GM19240 (cell line): ENCODE data around the gene NOX3.

Experiments used
- DNase-seq: peaks from one replicate; pipeline ENCODE4 v3.0.0; 2011; ENCODE audit warnings: low spot score; ENCODE audit not compliant: insufficient read length

Gene NOX3

DNA sequence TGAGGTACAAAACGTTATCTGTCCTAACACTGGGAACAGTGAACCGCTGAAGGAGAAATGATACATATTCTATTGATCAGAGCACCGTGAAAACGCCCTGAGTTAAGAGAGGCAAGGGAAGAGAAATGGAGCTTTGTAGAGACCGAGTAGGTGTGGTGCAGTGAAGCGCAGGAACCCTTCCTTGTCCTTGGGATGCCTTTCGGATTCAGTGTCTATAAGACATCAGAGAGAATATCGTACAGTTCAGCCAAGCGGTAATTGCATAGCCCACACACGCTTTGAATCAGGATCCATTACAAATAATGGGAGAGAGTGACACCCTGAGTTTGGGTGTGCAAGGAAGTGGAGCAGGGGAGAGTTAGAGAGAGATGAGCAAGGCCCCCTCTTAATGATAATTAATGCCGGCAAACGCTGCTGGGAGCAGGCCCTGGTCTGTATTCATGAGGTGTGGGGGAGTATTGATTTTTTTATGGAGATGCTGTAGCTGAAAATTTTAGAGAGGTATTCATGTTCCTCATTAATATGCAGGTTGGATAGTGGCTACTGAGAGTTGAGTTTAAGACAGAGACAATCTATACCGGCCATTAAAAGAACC is 20.7 kb downstream of the NOX3 start:
- no peak for DNase-seq

DNA sequence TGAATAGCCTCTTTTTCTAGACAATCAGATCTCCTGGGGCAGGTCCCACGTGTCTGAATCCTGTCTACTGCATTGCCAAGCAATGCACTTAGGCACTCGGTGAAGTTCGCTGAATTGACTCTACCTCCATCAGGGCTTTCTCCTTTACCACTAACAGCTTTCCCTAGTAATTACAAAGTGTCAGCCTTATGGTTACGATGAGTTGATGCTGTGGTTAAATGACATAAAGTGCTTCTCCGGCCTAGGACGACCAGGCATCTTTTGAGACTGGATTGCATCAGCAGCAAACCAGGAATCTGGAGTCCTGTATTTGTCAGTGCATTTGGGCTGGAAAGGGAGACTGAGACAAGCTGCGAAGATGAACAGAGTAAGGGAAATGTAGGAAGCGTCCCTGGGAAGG is 21.5 kb downstream of the NOX3 start:
- DNase-seq: no peak

DNA sequence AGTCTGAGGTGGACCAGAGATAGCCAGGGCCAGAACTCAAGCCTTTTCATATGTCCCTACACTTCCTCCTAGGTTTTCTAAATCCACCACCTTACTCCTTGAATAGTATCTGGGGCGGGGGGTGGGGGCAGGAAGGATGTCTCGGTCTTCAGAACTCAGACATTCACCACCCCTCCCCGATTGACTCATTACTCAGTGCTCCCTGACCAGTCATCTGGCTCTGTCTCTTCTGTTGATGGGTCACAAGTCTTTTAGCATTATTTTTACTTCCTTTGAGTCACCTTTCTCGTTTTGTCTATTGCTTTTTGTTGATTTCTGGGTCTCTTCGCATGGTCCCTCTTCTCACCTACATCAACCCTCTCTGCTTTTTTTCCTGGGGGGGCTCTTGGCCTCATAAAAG is 23.3 kb downstream of the NOX3 start:
- no peak for DNase-seq

DNA sequence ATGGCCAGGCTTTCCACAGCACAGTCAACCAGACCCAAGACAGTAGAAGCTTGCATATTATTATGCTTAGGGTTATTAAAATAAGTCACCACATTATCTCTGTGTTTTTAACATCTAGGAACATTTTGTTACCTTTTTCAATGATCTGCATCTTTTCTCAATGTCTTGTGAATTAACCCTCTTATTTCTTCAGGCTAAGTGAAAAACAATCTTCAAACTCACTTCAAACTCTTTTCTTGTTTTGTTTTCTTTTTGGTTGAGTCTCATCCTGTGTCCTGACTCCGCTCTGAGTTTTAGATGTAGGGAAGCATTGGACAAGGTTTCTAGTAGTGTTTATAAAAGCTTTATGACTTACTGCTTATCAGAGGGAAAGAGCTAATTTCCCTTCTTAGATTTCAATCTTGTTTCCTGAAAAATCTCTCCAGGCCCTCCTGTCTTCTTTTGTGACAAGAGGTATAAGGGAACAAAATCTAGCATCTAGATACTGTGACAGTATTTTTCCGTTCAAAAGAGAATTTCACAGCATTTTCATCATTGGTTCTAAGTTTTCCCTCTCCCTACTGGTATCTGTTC is 26.2 kb downstream of the NOX3 start:
- DNase-seq: no peak

DNA sequence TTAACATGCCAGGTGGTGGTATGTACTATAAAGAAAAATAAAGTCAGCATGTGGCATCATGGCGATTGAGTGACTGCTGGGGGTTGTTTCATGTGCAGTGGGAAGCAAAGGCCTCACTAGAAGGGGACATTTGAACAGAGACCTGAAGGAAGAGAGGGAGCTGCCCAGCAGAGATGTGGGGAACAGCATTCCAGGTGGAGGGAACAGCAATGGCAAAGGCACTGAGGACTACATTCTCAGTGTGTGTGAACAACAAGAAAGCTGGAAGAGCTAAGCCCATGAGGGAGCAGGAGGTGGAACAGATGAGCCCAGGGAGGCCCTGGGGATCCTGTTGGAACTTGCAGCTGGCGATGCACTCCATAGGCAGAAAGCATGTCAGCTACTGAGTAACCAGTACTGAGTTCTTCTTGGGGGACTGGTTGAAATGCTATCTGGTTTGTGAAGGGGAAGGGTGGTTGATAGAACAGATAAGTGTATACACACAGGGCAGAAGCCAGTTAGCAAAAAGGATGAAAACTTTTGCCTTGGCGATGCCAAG is 29.2 kb downstream of the NOX3 start:
- DNase-seq: no peak

DNA sequence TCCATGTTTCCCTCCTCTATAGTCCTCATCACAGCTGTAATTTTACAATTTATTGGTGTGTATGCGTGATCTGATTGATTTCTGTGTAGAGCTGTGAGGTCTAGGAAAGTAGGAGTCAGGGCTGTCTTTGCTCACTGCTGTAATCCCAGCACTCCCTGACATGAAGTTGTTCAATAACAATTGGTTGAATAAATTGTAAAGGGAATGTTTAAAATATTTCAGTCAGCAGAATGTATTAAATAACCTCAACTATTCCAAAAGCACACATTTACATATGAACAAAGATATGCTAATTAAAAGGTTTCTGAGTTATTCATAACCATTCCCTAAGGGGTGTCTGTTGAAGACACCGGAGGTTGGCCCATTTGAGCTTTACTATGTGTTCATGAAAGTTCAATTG is 31.5 kb downstream of the NOX3 start:
- DNase-seq: no peak

DNA sequence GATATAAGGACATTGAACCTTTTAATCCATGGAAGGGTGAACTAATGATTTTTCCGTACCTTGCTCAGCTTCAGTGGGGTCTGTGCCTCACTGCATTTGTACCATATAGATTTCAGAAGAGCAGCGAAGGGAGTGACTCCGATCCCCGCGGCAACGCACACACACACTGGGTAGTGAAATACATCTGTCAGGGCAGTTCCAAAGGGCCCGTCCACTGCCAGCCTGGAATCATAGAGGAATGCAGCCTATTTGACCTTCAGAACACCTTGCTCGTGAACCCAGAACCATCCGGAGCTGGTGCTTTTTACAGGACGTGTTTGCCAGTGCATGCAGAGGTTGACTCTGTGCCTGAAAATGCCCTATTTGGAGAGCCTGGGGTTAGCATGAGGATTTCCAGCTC is 33.0 kb downstream of the NOX3 start:
- DNase-seq: no peak

DNA sequence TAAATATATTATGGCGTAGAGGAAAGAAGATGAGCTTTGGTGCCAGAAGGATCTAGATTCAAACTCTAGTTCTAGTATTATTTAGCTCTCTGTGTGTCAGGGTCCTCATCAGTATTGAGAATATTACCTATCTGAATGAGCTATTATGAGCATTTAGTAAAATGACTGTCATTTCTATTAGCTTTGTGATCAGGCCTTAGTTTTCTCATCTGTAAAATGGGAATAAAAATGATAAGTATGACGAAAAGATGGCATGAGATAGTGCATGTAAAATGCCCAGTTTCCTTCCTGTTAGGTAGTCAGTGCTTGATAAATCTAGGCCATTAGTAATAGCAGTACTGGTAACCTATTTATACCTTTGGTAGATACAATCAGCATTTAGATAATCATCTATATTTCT is 35.1 kb downstream of the NOX3 start:
- DNase-seq: no peak

DNA sequence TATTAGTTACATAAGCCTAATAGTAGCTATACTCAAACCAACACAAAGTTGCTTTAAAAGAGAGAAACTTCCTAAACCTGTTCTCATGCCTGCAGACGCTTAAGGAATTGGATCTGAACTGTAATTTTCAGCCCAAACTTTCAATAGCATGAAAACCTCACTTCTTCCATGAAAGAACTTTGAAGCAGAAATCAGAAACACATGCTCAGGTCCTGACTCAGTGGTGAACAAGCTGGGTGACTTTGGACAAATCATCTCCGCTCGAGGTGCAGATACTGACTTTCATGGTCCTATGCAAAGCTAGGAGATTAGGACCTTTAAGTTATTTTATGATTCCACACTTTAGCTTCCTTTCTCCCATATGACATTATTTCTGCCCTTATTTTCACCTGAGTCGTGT is 36.5 kb downstream of the NOX3 start:
- no peak for DNase-seq

DNA sequence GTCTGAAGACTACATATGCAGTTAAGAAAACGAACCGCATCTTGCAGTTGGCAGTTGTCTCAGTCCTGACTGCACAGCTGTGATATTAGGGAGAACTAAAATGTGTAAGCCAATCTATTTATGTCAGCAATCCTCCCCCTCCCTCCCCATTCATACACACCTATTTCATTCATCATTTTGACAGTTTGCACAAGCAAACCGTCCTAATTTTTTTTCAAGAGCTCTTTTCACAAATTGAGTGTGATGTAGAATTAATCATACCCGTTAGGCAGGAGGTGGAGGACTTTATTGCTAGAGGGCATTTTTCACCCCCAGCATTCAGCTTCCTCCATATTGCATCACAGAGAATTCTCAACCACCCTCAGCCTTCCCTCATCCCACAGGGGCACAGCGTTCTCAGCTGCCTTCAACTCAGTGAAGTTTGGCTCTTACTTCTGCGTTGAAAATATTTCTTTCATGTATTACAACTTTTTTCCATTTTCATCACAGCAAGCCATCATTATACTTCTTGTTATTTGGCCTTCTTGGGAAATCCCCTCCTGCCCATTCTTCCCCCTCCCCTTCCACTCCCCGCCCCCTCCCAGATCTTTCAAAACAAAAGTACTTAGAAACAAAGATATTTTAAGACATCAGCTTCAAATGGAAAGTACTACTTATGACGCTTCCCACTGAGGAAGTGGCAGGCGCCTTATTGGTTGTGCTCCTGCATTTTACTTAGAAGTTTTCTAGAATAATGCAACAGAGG is 37.5 kb downstream of the NOX3 start:
- DNase-seq: peak; percentile 20

DNA sequence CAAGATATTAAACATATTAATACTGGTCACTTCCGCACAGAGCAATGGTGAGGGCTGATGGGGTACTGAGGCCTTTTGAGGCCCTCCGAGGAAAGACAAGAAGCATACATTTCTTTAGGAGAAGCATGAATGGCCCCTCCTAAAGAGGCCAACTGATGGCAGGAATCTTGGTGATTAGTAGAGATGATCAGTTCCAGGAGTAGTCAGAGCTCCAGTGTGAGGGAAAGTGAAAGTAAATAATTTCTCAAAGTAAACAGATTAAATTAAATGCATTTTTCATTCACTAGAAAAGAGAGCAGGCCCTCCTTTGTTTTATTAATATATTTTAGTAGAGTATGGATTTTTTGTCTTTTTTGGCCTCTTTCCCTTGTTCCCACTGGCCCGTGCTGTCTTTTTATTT is 38.2 kb downstream of the NOX3 start:
- no peak for DNase-seq

DNA sequence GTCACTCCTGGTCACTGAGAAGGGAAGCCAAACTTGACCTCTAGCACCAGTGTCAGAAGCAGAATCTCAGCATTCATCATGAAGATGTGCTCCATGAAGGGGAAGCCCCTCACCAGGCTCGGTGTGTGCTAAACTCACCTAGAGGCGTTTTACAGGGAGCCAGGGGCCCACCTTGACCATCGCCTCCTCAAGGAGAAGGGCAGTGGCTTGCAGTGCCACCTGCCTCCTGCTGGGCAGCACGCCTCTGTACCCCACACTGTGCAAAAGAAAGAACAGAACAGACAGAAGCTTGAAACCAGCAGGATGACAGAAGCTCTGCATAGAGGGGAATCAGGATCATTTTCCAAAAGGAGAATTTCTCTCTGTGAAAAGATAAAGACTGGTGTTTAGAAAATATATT is 39.7 kb downstream of the NOX3 start:
- DNase-seq: no peak

DNA sequence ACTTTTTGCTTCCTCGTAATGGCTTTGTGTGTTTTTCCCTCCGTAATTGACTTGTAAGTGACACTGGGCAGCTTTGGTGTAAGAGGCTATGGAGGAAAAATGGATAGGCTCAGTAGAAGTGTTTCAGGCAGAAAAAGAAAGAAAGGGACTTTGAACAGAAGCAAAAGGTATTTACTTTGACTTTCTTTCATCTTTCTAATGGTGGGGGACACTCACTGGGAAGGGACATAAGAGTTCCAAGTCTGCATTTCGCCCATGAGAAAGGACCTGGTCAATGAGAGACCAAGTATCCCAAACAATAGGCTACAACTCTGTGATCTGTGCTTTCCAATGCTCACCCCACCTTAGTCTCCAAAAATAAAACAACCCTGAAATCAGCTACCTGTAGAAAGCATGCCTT is 41.6 kb downstream of the NOX3 start:
- no peak for DNase-seq

DNA sequence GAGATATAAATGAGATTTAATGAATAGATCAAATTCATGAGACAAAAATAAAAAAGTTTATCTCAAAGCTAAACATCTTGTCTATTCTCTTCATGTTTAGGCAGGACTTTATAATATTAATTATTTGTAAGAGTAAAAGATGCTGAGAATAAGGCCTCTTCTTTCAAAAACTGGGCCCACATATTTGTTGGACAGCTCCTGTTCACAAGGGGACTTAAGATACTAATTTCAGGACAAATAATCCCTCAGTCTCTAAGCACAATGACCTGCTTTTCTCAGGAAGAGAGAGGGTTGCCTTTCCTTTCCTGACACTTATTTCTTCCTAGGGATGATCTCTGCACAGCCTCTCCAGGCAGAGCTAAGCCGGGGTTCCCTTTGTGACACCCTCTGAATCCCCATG is 43.3 kb downstream of the NOX3 start:
- DNase-seq: no peak

DNA sequence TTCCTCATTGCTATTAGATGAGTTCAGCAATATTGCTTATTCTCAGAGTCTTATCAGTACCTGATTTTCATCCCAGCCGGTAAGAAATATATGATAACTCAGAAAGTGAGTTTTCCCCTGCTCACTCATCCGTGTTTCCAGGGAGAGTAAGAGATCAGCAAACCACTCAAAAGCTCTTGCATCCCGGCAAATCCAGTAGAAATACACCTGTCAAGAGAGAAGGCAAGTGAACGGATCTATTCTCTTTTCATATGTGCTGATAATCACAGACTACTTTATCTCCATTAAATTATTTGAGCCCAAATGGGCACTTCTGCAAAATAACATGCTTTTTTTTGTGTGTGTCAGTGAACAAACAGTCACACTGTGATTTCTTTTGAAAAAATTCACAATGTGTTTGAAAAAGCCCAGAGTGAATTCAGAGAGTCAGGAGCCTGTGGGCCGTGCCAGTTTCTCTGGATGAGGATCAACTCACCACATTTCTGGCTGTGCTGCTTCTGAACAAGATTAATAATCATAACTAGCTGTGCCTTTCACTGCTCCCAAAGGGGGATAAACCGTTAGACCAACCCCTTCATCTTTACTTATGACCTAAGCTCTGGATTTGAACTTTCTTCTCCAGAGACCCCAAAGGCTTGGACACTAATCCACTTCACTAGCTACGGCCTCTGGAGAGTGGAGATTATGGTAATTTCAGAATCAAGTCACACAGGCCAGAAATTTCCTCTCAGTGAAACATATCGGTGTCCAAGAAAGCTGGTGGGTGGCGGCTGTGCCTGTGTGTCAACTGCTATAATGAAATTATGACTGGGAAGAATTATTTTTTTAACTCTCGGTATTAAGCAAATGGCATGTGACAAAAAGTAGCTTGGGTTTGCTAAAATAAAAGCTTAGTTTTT is 44.2 kb downstream of the NOX3 start:
- DNase-seq: no peak

DNA sequence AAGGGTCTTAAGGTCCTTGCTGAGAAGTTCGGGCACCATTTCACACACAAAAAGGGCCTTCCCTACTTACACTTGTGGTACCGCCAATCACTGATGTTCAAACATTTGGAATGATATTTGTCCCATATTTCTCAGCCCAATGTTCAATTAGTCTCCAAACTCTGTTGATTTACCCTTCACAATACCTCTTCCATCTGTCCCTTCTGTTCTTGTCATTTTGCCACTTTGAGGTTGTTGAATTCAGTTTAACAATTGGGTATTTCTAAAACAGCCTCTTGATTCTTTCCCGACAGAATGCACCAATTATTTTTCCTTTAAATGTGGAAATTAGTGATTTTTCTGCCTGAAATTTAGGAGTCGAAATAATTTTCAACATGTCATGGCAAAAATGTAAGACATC is 46.2 kb downstream of the NOX3 start:
- DNase-seq: no peak

DNA sequence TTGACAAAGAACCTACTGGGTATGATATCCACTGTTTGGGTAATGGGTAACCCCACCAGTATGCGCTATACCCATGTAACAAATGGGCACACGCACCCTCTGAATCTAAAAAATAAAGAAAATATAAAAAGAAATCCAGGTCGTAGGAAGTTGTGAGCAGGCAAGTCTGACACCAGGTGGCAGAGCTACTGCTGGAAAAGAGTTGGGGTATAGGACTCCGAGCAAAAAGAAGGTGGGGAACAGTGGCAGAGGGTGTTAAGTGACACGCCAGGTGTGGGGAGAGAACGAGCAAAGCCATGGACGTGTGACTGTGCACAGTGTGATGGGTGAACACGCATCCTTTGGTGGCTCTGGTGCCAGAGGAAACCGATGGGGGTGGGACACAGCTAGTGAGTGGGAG is 46.7 kb downstream of the NOX3 start:
- no peak for DNase-seq

DNA sequence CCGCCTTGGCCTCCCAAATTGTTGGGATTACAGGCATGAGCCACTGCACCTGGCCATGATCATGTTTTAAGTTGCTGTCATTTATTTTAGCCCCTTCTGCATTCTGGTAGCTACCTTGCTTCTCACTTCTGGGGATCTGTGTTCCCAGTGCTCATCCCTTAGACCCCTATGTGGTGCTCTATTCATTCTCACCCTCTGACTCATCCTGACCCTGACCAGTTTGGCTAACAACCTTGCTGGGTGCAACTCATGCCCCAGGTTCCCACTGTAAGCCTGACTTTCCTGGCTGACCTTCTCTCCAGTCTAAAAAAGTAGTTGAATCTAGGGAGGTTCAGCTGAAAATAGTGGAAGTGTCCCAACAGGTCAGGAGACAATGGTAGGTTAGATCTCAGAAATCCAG is 47.4 kb downstream of the NOX3 start:
- DNase-seq: no peak

DNA sequence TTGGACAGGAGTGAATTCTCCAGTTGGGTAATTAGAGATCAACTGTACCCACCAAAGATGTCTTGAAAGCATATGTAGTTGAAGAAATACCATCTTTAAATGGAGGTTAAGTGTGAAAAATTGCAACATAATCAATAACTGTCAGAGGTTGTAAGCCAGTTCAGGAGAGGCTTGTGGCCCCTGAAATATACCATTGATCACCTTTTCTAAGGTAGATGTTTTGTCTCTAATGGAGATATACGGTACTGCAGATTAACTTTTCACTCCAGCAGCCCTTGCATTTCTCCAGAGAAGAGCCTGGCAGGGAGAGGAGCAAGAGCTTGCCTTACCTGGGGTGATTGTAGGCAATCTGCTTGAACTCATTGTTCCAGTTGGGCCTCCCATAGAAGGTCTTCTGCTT is 48.8 kb downstream of the NOX3 start:
- no peak for DNase-seq

DNA sequence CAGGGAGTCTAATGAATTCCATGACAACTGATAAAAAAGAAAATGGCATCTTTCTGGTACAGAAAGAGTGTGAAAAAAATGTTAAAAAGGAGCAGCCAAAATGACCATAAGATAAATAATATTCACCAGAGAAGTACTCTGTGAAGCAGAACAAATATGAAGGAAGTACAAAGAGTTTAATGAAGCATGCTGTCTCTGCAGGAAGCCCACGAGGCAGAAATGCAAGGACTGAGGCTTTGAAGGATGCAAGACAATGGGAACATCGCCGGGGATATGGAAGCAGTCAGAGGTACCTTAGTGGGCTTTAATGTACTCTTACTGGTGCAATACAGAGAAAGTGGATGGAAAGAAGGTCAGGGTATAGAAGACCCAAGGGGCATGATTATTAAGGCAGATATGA is 50.7 kb downstream of the NOX3 start:
- no peak for DNase-seq

DNA sequence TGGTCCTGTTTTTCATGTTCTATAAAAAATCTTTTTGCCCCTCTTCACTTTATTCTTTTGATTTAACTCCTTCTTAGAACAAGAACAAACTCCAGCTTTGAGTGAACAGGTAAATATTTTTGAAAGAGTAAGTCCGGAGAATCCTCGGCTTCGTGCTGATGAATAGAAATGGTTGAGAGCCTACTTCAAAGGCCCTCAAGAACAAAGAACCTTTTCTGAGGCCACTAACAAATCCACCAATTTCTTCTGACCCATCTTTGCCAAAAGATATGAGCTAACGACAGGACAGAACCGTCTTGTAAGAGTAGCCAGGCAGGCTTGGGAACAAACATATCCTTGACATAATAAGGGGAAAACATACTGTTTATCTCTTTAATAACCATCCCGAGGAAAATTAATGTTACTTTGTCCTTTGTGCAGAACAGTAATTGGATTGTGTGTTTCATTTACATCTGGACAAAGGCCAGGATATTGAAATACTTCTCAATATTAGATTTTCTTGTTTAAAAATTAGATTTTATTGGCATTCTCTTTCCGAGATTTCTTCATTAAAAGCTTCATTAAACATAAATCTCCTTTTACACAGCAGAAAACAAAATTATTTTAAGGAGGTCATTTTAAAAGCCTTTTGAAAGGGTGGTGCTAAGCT is 52.9 kb downstream of the NOX3 start:
- DNase-seq: no peak

DNA sequence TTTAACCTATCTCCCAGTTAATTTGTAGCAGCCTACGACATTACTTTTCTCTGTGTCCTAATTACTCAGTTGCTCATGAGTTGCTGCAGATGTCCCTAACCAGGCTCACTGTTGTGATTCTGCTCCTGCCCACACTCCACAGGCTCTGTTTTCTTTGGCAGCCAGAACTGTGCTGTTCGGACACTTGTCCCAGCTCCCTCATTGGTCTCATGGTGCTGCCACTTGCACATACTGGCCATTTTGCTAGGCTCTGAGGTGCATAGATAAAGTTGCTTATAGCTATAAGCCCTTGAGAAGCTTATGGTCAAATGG is 55.0 kb downstream of the NOX3 start:
- no peak for DNase-seq
